ENCODE results near the gene AKAP8L.
A peak's percentile ranks its signal among the peaks of the same experiment; 100 is the strongest.
"Not testable (repeated sequence)": the region's sequence is repeated elsewhere in the genome, so short reads cannot be mapped to it uniquely, and the experiment has no call there.

AKAP8L gene

GRCh38 chr19:15357906-15358305 lies 60.9 kb downstream of the AKAP8L start:
- no peak for TF ChIP-seq CTCF (IDR thresholded peaks at IDR 0.05)
- Mint-ChIP-seq H3K27ac (peak overlapping the region; percentile 12), H3K36me3 (ENCODE audit: low read depth) (peaks cover 75% of the 10 kb centered on the region), H3K27me3 (ENCODE audit: low read depth, poor library complexity) (peaks cover 9% of the 10 kb centered on the region), H3K4me1 (no peaks in the 10 kb centered on the region), H3K9me3 (peaks cover 12% of the 10 kb centered on the region), H3K4me3 (no peak overlapping the region)
- no peak for DNase-seq

- Mint-ChIP-seq H3K36me3 (ENCODE audit: low read depth) (peaks cover 54% of the 10 kb centered on the region), H3K4me1 (no peaks in the 10 kb centered on the region), H3K27ac (peak overlapping the region; percentile 71), H3K27me3 (ENCODE audit: low read depth, poor library complexity) (peaks cover 2% of the 10 kb centered on the region), H3K9me3 (no peaks in the 10 kb centered on the region), H3K4me3 (no peak overlapping the region)
- no peak for DNase-seq
- TF ChIP-seq CTCF (IDR thresholded peaks at IDR 0.05) = no peak
These were observed 64.1 kb downstream of the AKAP8L start for GRCh38 chr19:15354566-15355296.

GRCh38 chr19:15353908-15354307 lies 64.9 kb downstream of the AKAP8L start:
- TF ChIP-seq CTCF (IDR thresholded peaks at IDR 0.05) = no peak
- Mint-ChIP-seq H3K4me1 (no peaks in the 10 kb centered on the region), H3K27me3 (ENCODE audit: low read depth, poor library complexity) (peaks cover 2% of the 10 kb centered on the region), H3K36me3 (ENCODE audit: low read depth) (peaks cover 49% of the 10 kb centered on the region), H3K4me3 (no peak overlapping the region), H3K9me3 (no peaks in the 10 kb centered on the region), H3K27ac (peak overlapping the region; percentile 74)
- DNase-seq = no peak

- not testable (repeated sequence) for H3K4me3 Mint-ChIP-seq; H3K4me1 Mint-ChIP-seq; DNase-seq; H3K27ac Mint-ChIP-seq; H3K9me3 Mint-ChIP-seq; H3K27me3 Mint-ChIP-seq (ENCODE audit: low read depth, poor library complexity)
- H3K36me3 Mint-ChIP-seq (ENCODE audit: low read depth) = peaks cover 41% of the 10 kb centered on the region
These were observed 66.3 kb downstream of the AKAP8L start for GRCh38 chr19:15352535-15352934.

GRCh38 chr19:15341328-15341727 lies 77.5 kb downstream of the AKAP8L start:
- not testable (repeated sequence) for H3K4me1 Mint-ChIP-seq; H3K27ac Mint-ChIP-seq; H3K9me3 Mint-ChIP-seq; H3K4me3 Mint-ChIP-seq; H3K27me3 Mint-ChIP-seq (ENCODE audit: low read depth, poor library complexity); DNase-seq
- H3K36me3 Mint-ChIP-seq (ENCODE audit: low read depth) = peaks cover 26% of the 10 kb centered on the region

- no peaks in the 10 kb centered on the region for H3K27me3 Mint-ChIP-seq (ENCODE audit: low read depth, poor library complexity)
- no peaks in the 10 kb centered on the region for H3K9me3 Mint-ChIP-seq
- H3K4me3 Mint-ChIP-seq = no peak overlapping the region
- no peak overlapping the region for H3K27ac Mint-ChIP-seq
- no peak for DNase-seq
- TF ChIP-seq CTCF (IDR thresholded peaks at IDR 0.05) = no peak
- H3K36me3 Mint-ChIP-seq (ENCODE audit: low read depth) = peaks cover 17% of the 10 kb centered on the region
- peaks cover 13% of the 10 kb centered on the region for H3K4me1 Mint-ChIP-seq
These were observed 78.7 kb downstream of the AKAP8L start for GRCh38 chr19:15340086-15340485.

- no peak for TF ChIP-seq CTCF (IDR thresholded peaks at IDR 0.05)
- peaks cover 18% of the 10 kb centered on the region for H3K4me1 Mint-ChIP-seq
- H3K27me3 Mint-ChIP-seq (ENCODE audit: low read depth, poor library complexity) = no peaks in the 10 kb centered on the region
- H3K4me3 Mint-ChIP-seq = no peak overlapping the region
- DNase-seq = no peak
- no peaks in the 10 kb centered on the region for H3K9me3 Mint-ChIP-seq
- peaks cover 12% of the 10 kb centered on the region for H3K36me3 Mint-ChIP-seq (ENCODE audit: low read depth)
- no peak overlapping the region for H3K27ac Mint-ChIP-seq
These were observed 81.6 kb downstream of the AKAP8L start for GRCh38 chr19:15337202-15337601.

GRCh38 chr19:15335992-15336391 lies 82.8 kb downstream of the AKAP8L start:
- not testable (repeated sequence) for H3K4me3 Mint-ChIP-seq; DNase-seq; H3K27ac Mint-ChIP-seq; H3K9me3 Mint-ChIP-seq; H3K27me3 Mint-ChIP-seq (ENCODE audit: low read depth, poor library complexity)
- Mint-ChIP-seq H3K4me1 (peaks cover 19% of the 10 kb centered on the region), H3K36me3 (ENCODE audit: low read depth) (peaks cover 12% of the 10 kb centered on the region)
